H1 (cell line): ENCODE data around the gene RBM10. TPM values are rescaled to one million over a fixed set of nuclear protein-coding genes. Genes with fewer than 3 reads are reported as not detected.

ENCODE experiments used
- CTCF ChIA-PET: fragments of 300-600 bp; sonication (Branson Sonifier 250); formaldehyde crosslinking; loops from one replicate; lab custom pipeline; 2021; ENCODE audit not compliant: partially characterized antibody; lab: Charles Lee
- POLR2A ChIA-PET: fragments of 300-600 bp; sonication (Branson Sonifier 250); formaldehyde crosslinking; loops from one replicate; lab custom pipeline; 2021; ENCODE audit warnings: inconsistent platforms; ENCODE audit not compliant: partially characterized antibody; lab: Charles Lee
- DNase-seq, 2 experiments: peaks; one replicate each; pipeline versions ENCODE4 v3.0.0 to v3.0.0-alpha.2; 2010 to 2022; ENCODE audit warnings: low spot score in 2 of 2, low read depth in 1 of 2, mixed read lengths in 1 of 2
- FAIRE-seq: peaks from 2 replicates; lab custom pipeline; 2011; peaks lifted over from hg19 to GRCh38; lab: Jason Lieb, UNC
- H2AFZ ChIP-seq: 2 replicates; pipeline ENCODE4 v1.8.1; 2012; ENCODE audit warnings: low read length, inconsistent platforms
- H2AK5ac ChIP-seq: 2 replicates; pipeline ENCODE4 v1.6.1; 2013; ENCODE audit warnings: low read depth, low read length
- H2BK120ac ChIP-seq: replicated peaks from 2 replicates; pipeline ENCODE3; 2013; ENCODE audit warnings: low read depth, low read length, inconsistent platforms
- H2BK12ac ChIP-seq: 2 replicates; pipeline ENCODE4 v1.6.1; 2013; ENCODE audit warnings: low read depth, low read length
- H2BK15ac ChIP-seq: 2 replicates; pipeline ENCODE4 v1.6.1; 2013; ENCODE audit warnings: low read length
- H2BK20ac ChIP-seq: 2 replicates; pipeline ENCODE4 v1.6.1; 2013; ENCODE audit warnings: low read length
- H2BK5ac ChIP-seq: 2 replicates; pipeline ENCODE4 v1.6.1; 2013; ENCODE audit warnings: low read depth, low read length
- H3K14ac ChIP-seq: 2 replicates; pipeline ENCODE4 v1.6.1; 2013; ENCODE audit warnings: inconsistent platforms; ENCODE audit not compliant: insufficient read length
- H3K18ac ChIP-seq: 2 replicates; pipeline ENCODE4 v1.6.1; 2013; ENCODE audit warnings: low read length; ENCODE audit errors: extremely low read depth
- H3K23ac ChIP-seq: 2 replicates; pipeline ENCODE4 v1.6.1; 2013; ENCODE audit warnings: inconsistent platforms; ENCODE audit not compliant: insufficient read length
- H3K23me2 ChIP-seq: 2 replicates; pipeline ENCODE4 v1.6.1; 2013; ENCODE audit warnings: low read depth, low read length
- H3K27ac ChIP-seq: 2 replicates; pipeline ENCODE4 v1.6.1; 2011; ENCODE audit warnings: low read depth, low read length, inconsistent platforms
- H3K27me3 ChIP-seq, 4 experiments: replicated peaks in 1 of 4; 1 replicate in 1 of 4; 2 replicates in 3 of 4; pipeline versions ENCODE4 v1.6.1 to v1.8.1; 2011 to 2013; ENCODE audit warnings: low read length in 3 of 4, mild to moderate bottlenecking in 3 of 4, inconsistent platforms in 2 of 4, mixed read lengths in 2 of 4, moderate library complexity in 1 of 4; ENCODE audit not compliant: control insufficient read depth in 3 of 4, insufficient read depth in 3 of 4; ENCODE audit errors: extremely low read depth in 1 of 4
- H3K36me3 ChIP-seq, 4 experiments: 2 replicates each; pipeline versions ENCODE4 v1.6.1 to v1.8.1; 2011 to 2013; ENCODE audit warnings: mild to moderate bottlenecking in 4 of 4, low read length in 3 of 4, moderate library complexity in 2 of 4, control low read depth in 1 of 4, inconsistent platforms in 1 of 4; ENCODE audit not compliant: insufficient read depth in 4 of 4, control insufficient read depth in 2 of 4
- H3K4ac ChIP-seq: replicated peaks from 2 replicates; pipeline ENCODE3; 2013; ENCODE audit warnings: low read length, low read depth, mixed read lengths, inconsistent platforms; ENCODE audit not compliant: insufficient read length
- H3K4me1 ChIP-seq, 4 experiments: replicated peaks in 1 of 4; 1 replicate in 1 of 4; 2 replicates in 3 of 4; pipeline versions ENCODE4 v1.6.1 to v1.8.1; 2011 to 2013; ENCODE audit warnings: low read length in 3 of 4, inconsistent platforms in 2 of 4, mixed read lengths in 1 of 4; ENCODE audit not compliant: insufficient read depth in 4 of 4, control insufficient read depth in 3 of 4
- H3K4me2 ChIP-seq, 2 experiments: 2 replicates each; pipeline versions ENCODE4 v1.6.1 to v1.8.1; 2011 to 2013; ENCODE audit warnings: low read depth in 2 of 2, low read length in 2 of 2, control low read depth in 1 of 2, inconsistent platforms in 1 of 2, mild to moderate bottlenecking in 1 of 2; ENCODE audit not compliant: insufficient read depth in 1 of 2
- H3K4me3 ChIP-seq, 4 experiments: fragments of 200-600, 300-600 bp in 1 of 4; sonication (generic), shearing (Covaris generic), sonication (Bioruptor Twin) in 1 of 4; 2 replicates each; pipeline versions ENCODE4 v1.5.1 to v1.8.1; 2011 to 2016; ENCODE audit warnings: low read length in 4 of 4, low read depth in 3 of 4, control low read depth in 2 of 4, inconsistent platforms in 2 of 4, mild to moderate bottlenecking in 2 of 4, mixed read lengths in 1 of 4, moderate library complexity in 1 of 4; ENCODE audit not compliant: insufficient read depth in 2 of 4; ENCODE audit errors: extremely low read depth in 1 of 4
- H3K56ac ChIP-seq: replicated peaks from 2 replicates; pipeline ENCODE3; 2013; ENCODE audit warnings: low read depth, mild to moderate bottlenecking, mixed read lengths, low read length, inconsistent platforms; ENCODE audit not compliant: insufficient read length
- H3K79me1 ChIP-seq: 2 replicates; pipeline ENCODE4 v1.6.1; 2013; ENCODE audit warnings: low read depth, low read length, control low read depth
- H3K79me2 ChIP-seq, 2 experiments: 2 replicates each; pipeline versions ENCODE4 v1.6.1 to v1.8.1; 2012 to 2013; ENCODE audit warnings: low read length in 2 of 2, mild to moderate bottlenecking in 2 of 2, inconsistent platforms in 1 of 2; ENCODE audit not compliant: insufficient read depth in 2 of 2, control insufficient read depth in 1 of 2
- H3K9ac ChIP-seq, 4 experiments: replicated peaks in 1 of 4; 1 replicate in 1 of 4; 2 replicates in 3 of 4; pipeline versions ENCODE4 v1.6.1 to v1.8.1; 2011 to 2013; ENCODE audit warnings: low read depth in 3 of 4, low read length in 3 of 4, control low read depth in 2 of 4, mild to moderate bottlenecking in 2 of 4, moderate library complexity in 2 of 4, inconsistent platforms in 1 of 4; ENCODE audit errors: extremely low read depth in 1 of 4
- H3K9me3 ChIP-seq, 2 experiments: 2 replicates each; pipeline versions ENCODE4 v1.6.1 to v1.8.1; 2012 to 2013; ENCODE audit warnings: mild to moderate bottlenecking in 2 of 2, moderate library complexity in 2 of 2, control low read depth in 1 of 2, inconsistent platforms in 1 of 2, low read depth in 1 of 2, low read length in 1 of 2, mixed read lengths in 1 of 2; ENCODE audit not compliant: insufficient read depth in 2 of 2
- H4K20me1 ChIP-seq, 2 experiments: replicated peaks in 1 of 2; 2 replicates each; pipeline versions ENCODE3 to v1.8.1; 2011 to 2013; ENCODE audit warnings: inconsistent platforms in 2 of 2, low read length in 2 of 2, mild to moderate bottlenecking in 1 of 2; ENCODE audit not compliant: insufficient read depth in 2 of 2, control insufficient read depth in 1 of 2
- H4K5ac ChIP-seq: 2 replicates; pipeline ENCODE4 v1.6.1; 2013; ENCODE audit warnings: low read length, low read depth, mixed read lengths, inconsistent platforms; ENCODE audit not compliant: insufficient read length
- H4K8ac ChIP-seq: 2 replicates; pipeline ENCODE4 v1.8.0; 2013; ENCODE audit warnings: mild to moderate bottlenecking, moderate library complexity, low read length, inconsistent platforms; ENCODE audit not compliant: insufficient read depth; ENCODE audit errors: extremely low read depth
- H4K91ac ChIP-seq: replicated peaks from 2 replicates; pipeline ENCODE3; 2013; ENCODE audit warnings: low read length, mixed read lengths, inconsistent platforms; ENCODE audit not compliant: insufficient read length
- BCL11A ChIP-seq, 2 experiments: IDR thresholded peaks; one replicate each; pipeline ENCODE4 v1.6.1; 2011; ENCODE audit warnings: low read depth in 2 of 2, low read length in 2 of 2, mild to moderate bottlenecking in 2 of 2
- WGBS, 2 experiments: shearing (Covaris generic) in 1 of 2; methylation state at CpG; one replicate each; pipeline versions ENCODE4 v1.1.6 to v1.1.7; 2013 to 2015; ENCODE audit warnings: low lambda C conversion rate in 2 of 2, mixed read lengths in 2 of 2, inconsistent platforms in 1 of 2, low coverage in 1 of 2, missing lambda C conversion rate in 1 of 2; ENCODE audit not compliant: insufficient replicate concordance in 2 of 2, insufficient coverage in 1 of 2, insufficient read length in 1 of 2; ENCODE audit errors: extremely low coverage in 1 of 2, missing lambda C conversion rate in 1 of 2; 5-methylcytosine and 5-hydroxymethylcytosine counted together
- polyA plus RNA-seq, 7 experiments: library from polyadenylated mRNA; depleted of rRNA in 3 of 7; stranded (reverse) in 5 of 7; unstranded in 2 of 7; fragments of >200 nt in 5 of 7; fragments of 200-250 nt in 2 of 7; gene quantifications; 1 replicate in 5 of 7; 2 replicates in 1 of 7; 4 replicates in 1 of 7; pipeline versions ENCODE4 v1.2.1 to v1.2.3, GENCODE V29; 2011 to 2013; ENCODE audit warnings: missing spikeins in 2 of 7, mixed read lengths in 2 of 7
- total RNA-seq: library from RNA; stranded (reverse); fragmentation: NEBNext Ultra II Directional; extraction: Animal tissue kit (Norgen Biotek cat#: 25700); gene quantifications from 2 replicates; pipeline ENCODE4 v1.2.1, GENCODE V29; 2021

RBM10 gene
- total and polyA plus RNA-seq, 2 of the 8 experiments (the other 6 are each of a cell fraction or from before 2014, with no cell fraction given): 35.7 to 64.0 TPM

GRCh38 chrX:47224896-47225290 lies 79.9 kb downstream of the RBM10 start:
- POLR2A ChIA-PET: interaction anchor here (1.2 to 2.2 kb wide), 4 partner anchors 9 to 37 kb away, joined by 3 to 7 read pairs (median 4); no protein-coding TSS in a partner anchor
- Histone ChIP-seq H2BK120ac (no peak overlapping the region), H3K23ac (no peak overlapping the region), H3K23me2 (0 out of 2 replicates have a peak, but pooled peaks cover under 1% of the 10 kb centered on the region), H4K20me1 (peaks cover 7 to 25% of the 10 kb centered on the region in 2 experiments), H2BK12ac (no peak overlapping the region), H3K56ac (no peak overlapping the region), H3K4me2 (no peak overlapping the region), H2BK20ac (no peak overlapping the region), H3K14ac (no peak overlapping the region), H3K27ac (no peak overlapping the region), H4K91ac (no peak overlapping the region), H2BK5ac (no peak overlapping the region), H4K8ac (no peak overlapping the region), H2BK15ac (no peak overlapping the region), H3K4me3 (no peak overlapping the region), H3K4me1 (peaks cover 0 to 3% (median 0%) of the 10 kb centered on the region in 4 experiments; a peak in 2 of 7 replicates), H3K79me1 (peaks cover 2% of the 10 kb centered on the region; the same call in 1 of the 2 replicates), H3K18ac (no peak overlapping the region), H3K4ac (no peak overlapping the region), H3K36me3 (peaks cover 9 to 61% (median 38%) of the 10 kb centered on the region in 4 experiments; a peak in 7 of 8 replicates), H3K9ac (no peak overlapping the region), H2AK5ac (no peak overlapping the region), H2AFZ (no peak overlapping the region), H3K9me3 (no peaks in the 10 kb centered on the region), H3K27me3 (no peaks in the 10 kb centered on the region), H3K79me2 (peaks cover 14 to 25% of the 10 kb centered on the region in 2 experiments), H4K5ac (no peak overlapping the region)
- no peak for TF ChIP-seq BCL11A (IDR thresholded peaks at IDR 0.05; ENCODE audit: low read depth in 2 of 2, low read length in 2 of 2)
- no peak for DNase-seq
- CTCF ChIA-PET: no interaction called here
- FAIRE-seq: no peak
- WGBS, 2 experiments: no CpG with 5 or more reads among the region's 4 CpGs
